Left ventricle myocardium inferior (tissue), 1 donor: ENCODE results near the gene SLC38A10. TPM values are rescaled to one million over a fixed set of nuclear protein-coding genes. Genes with fewer than 3 reads are reported as not detected.

Source experiments
- DNase-seq: peaks from one replicate; pipeline ENCODE4 v3.0.0-alpha.2; 2020
- H3K27ac ChIP-seq: fragments of 200-600 bp; replicated peaks from 2 replicates; pipeline ENCODE4 v1.8.0; 2021
- H3K27me3 ChIP-seq: fragments of 200-600 bp; 2 replicates; pipeline ENCODE4 v1.8.0; 2021; ENCODE audit warnings: low read depth
- H3K36me3 ChIP-seq: fragments of 200-600 bp; 2 replicates; pipeline ENCODE4 v1.8.0; 2021
- H3K4me1 ChIP-seq: fragments of 200-600 bp; 2 replicates; pipeline ENCODE4 v1.8.0; 2021
- H3K4me3 ChIP-seq: fragments of 200-600 bp; 2 replicates; pipeline ENCODE4 v1.8.0; 2021; ENCODE audit warnings: mild to moderate bottlenecking, moderate library complexity
- H3K9me3 ChIP-seq: fragments of 200-600 bp; replicated peaks from 2 replicates; pipeline ENCODE4 v1.8.0; 2021
- intact Hi-C: fragments of 100-400 bp; cut with micrococcal nuclease; formaldehyde crosslinking; loops from one replicate; pipeline ENCODE4 v1.11.0; 2022
- total RNA-seq: library from RNA; stranded (reverse); fragmentation: NEBNext Ultra II Directional; extraction: Animal tissue kit (Norgen Biotek cat#: 25700); gene quantifications from one replicate; pipeline ENCODE4 v1.2.1, GENCODE V29; 2021
- TF ChIP-seq, protein P1 (sequence below): fragments of 200-600 bp; IDR thresholded peaks from 2 replicates; pipeline ENCODE4 v1.8.0; 2021; ENCODE audit warnings: antibody characterized with exemption, mild to moderate bottlenecking, borderline replicate concordance
- donor health status: DM: no; HTN: yes; CAD: no; lungs with severe emphysema.

SLC38A10 gene
- total RNA-seq, 1 donor from 2014 or later: 50.1 TPM

DNA sequence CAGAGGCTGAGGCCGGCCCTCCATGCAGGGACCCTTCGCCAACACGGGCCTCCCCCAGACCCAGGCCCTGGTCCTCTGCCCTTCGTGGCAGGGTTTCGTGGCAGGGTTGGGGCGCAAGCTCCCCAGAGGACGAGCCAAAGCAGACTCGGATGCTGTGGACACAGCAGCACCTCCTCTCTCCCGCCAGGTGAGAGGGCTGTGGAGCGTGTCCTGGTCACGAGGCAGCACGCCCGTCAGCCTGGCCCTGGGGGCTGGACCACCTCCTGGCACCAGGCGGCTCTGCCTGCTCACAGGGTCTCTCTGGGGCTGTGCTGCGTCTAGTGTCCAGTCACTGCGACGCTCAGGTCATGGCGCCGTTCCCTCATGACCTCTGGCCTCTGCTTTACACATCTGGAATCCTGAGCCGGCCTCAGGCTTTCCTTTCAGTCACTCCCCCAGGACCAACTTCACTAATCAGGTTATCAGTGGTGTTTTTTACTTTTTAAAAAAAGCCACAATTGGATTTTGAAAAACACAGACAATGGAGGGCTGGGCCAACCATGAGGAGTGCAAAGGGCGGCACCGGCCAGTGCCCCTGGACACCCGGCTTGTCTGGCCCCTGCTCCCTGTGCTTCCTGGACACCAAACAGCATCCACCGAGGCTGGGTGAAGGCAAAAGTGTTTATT is 50.6 kb downstream of the SLC38A10 start:
- no peak for DNase-seq
- Histone ChIP-seq H3K36me3 (peaks cover 10% of the 10 kb centered on the region), H3K4me3 (no peak overlapping the region), H3K9me3 (no peaks in the 10 kb centered on the region), H3K27ac (no peak overlapping the region), H3K4me1 (peaks cover 15% of the 10 kb centered on the region), H3K27me3 (no peaks in the 10 kb centered on the region)
- TF ChIP-seq, protein P1, sequence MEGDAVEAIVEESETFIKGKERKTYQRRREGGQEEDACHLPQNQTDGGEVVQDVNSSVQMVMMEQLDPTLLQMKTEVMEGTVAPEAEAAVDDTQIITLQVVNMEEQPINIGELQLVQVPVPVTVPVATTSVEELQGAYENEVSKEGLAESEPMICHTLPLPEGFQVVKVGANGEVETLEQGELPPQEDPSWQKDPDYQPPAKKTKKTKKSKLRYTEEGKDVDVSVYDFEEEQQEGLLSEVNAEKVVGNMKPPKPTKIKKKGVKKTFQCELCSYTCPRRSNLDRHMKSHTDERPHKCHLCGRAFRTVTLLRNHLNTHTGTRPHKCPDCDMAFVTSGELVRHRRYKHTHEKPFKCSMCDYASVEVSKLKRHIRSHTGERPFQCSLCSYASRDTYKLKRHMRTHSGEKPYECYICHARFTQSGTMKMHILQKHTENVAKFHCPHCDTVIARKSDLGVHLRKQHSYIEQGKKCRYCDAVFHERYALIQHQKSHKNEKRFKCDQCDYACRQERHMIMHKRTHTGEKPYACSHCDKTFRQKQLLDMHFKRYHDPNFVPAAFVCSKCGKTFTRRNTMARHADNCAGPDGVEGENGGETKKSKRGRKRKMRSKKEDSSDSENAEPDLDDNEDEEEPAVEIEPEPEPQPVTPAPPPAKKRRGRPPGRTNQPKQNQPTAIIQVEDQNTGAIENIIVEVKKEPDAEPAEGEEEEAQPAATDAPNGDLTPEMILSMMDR: no peak
- intact Hi-C loops: no loop called here

DNA sequence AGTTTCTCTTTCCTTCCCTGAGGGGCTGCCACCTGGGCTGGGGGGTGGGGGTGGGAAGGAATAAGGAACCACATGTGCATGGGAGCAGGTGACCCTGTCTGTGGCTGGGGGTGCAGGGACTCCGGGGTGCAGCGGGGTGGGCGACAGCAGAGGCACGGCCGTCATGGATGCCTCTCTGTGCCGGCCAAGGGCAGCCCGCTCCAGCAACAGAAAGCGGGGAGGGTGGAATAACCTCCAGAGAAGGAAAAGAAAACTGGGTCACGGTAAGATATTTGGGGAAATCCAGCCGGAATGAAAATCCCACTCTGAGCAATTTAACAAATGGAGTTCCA is 51.8 kb downstream of the SLC38A10 start:
- H3K36me3 ChIP-seq: peaks cover 8% of the 10 kb centered on the region
- peaks cover 24% of the 10 kb centered on the region for H3K4me1 ChIP-seq
- TF ChIP-seq, protein P1: no peak
- DNase-seq: no peak
- no peaks in the 10 kb centered on the region for H3K27me3 ChIP-seq
- no peaks in the 10 kb centered on the region for H3K9me3 ChIP-seq
- intact Hi-C loops: no loop called here
- no peak overlapping the region for H3K4me3 ChIP-seq
- H3K27ac ChIP-seq: no peak overlapping the region

DNA sequence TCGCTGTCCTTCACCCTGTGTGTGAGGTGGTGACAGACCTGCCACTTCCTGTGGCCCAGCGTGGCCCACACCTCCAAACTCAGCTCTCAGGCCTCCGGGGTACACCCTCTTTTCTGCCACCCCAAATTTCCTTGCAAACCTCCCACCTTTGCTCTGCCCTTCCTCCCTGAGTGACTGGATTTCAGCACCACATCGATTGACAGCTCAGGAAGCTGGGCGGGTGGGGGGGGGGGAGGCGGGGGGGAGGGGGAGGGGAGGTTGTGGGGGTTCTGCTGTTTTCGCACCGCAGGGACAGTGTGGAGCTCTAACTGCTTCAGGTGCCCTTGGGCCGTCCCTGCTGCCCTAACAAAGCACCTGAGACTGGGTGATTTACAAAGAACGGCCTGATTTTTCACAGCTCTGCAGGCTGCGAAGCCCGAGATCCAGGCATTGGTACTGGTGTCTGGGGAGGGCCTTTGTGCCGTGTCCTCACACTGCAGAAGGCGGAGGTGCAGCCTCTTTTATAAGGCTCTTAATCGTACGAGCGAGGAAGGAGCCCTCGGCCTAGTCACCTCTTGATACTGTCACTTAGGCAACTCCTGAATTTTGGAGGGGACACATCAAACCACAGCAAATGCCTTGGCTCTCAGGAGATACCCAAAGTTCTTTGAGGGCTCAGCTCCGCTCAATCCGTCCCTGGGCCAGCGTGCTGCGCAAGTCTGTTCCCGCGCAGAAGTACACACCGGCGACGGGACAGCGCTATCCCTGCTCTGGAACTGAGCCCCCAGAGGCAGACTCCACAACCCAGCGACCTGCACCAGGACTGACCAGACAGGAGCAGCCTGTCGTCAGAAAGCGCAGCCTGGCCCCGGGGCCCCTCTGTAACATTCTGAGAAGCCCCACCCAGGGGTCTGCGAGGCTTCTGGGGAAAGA is 52.4 kb downstream of the SLC38A10 start:
- TF ChIP-seq, protein P1: no peak
- Histone ChIP-seq H3K36me3 (peaks cover 6% of the 10 kb centered on the region), H3K27me3 (no peaks in the 10 kb centered on the region), H3K4me1 (peaks cover 30% of the 10 kb centered on the region), H3K4me3 (no peak overlapping the region), H3K27ac (no peak overlapping the region), H3K9me3 (no peaks in the 10 kb centered on the region)
- intact Hi-C loops: no loop called here
- DNase-seq: no peak

DNA sequence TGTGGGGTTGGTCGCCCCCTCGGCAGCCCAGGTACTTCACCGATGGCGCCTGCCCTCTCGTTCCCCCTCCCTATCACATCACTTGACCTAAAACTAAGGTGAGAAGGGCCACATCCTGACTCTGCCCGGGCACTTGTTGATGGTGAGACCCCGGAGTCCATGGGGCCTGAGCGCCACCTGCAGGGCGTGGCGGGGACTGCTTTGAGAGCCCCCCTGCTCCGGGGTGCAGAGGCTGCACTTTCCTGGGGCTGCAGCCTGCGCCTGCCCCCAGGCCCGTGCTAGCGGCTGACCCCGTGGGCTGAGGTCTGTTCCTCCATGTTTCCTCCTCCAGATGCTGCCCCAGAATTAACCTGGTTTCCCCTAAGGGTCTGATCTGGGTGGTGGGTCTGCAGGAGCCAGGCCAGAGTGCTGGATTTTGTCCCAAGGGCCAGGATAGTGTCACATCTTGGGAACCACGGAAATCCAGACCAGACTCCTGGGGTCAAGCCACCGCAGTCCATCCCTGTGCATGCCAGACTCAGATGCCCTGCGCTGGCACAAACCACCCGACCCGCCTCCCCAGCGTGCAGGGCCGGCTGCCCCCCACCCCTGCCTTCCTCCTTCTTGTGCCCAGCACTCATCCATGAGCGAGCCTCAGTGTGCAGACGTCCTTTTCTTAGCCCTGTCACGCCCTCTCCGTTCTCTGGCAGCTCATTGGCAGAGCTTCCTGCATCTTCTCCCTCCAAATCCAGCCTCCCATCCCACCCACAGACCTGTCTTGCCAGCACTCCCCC is 53.3 kb downstream of the SLC38A10 start:
- DNase-seq: no peak
- no peaks in the 10 kb centered on the region for H3K27me3 ChIP-seq
- no peak overlapping the region for H3K27ac ChIP-seq
- no peaks in the 10 kb centered on the region for H3K9me3 ChIP-seq
- H3K36me3 ChIP-seq: peaks cover 6% of the 10 kb centered on the region
- H3K4me1 ChIP-seq: peaks cover 38% of the 10 kb centered on the region
- TF ChIP-seq, protein P1: peak; percentile 82
- intact Hi-C loops: no loop called here
- H3K4me3 ChIP-seq: no peak overlapping the region

DNA sequence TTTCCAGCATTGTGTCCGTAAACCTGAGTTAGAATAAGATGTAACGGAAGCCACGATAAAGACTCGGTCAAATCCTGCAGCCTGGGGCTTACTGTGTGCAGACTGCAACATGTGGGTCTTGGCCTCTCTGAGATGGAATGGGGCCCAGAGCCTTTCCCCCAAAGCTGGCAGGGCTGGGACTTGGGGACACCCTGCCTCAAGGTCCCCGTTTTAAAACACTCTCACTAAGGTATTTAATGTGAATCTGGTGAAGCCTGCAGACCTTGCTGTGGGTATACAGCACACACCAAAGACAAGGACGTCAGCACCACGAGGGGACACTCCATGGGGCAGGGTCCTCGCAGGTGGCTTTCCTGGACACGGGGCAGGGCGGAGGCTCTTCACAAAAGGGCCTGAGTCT is 53.9 kb downstream of the SLC38A10 start:
- no peaks in the 10 kb centered on the region for H3K27me3 ChIP-seq
- no peak for DNase-seq
- H3K4me1 ChIP-seq: peaks cover 45% of the 10 kb centered on the region
- TF ChIP-seq, protein P1: no peak
- H3K9me3 ChIP-seq: no peaks in the 10 kb centered on the region
- H3K27ac ChIP-seq: no peak overlapping the region
- intact Hi-C loops: no loop called here
- no peak overlapping the region for H3K4me3 ChIP-seq
- peaks cover 6% of the 10 kb centered on the region for H3K36me3 ChIP-seq
